Activated CD4-positive, alpha-beta T cell treated with anti-CD3 and anti-CD28 coated beads for 24 hours (primary cell): ENCODE results near the gene ATP8A1.

Experiments used
- DNase-seq, 2 donors: peaks; one replicate each; pipeline ENCODE4 v3.0.0-alpha.2; 2020; ENCODE audit warnings: low read depth in 2 of 2

Gene ATP8A1

GRCh38 chr4:42649870-42650269 is 7.0 kb downstream of the ATP8A1 start:
- DNase-seq, result no peak

GRCh38 chr4:42646999-42647541 is 9.8 kb downstream of the ATP8A1 start:
- no peak for DNase-seq

GRCh38 chr4:42646013-42646784 is 10.7 kb downstream of the ATP8A1 start:
- DNase-seq, result no peak

GRCh38 chr4:42644897-42645296 is 12.0 kb downstream of the ATP8A1 start:
- no peak for DNase-seq

GRCh38 chr4:42643685-42644084 is 13.2 kb downstream of the ATP8A1 start:
- DNase-seq, result no peak

GRCh38 chr4:42642845-42643615 is 13.9 kb downstream of the ATP8A1 start:
- DNase-seq, result no peak

GRCh38 chr4:42642101-42642797 is 14.7 kb downstream of the ATP8A1 start:
- no peak for DNase-seq

- no peak for DNase-seq
These were observed 15.2 kb downstream of the ATP8A1 start for GRCh38 chr4:42641656-42642055.

- DNase-seq, result no peak
These were observed 15.7 kb downstream of the ATP8A1 start for GRCh38 chr4:42641161-42641560.

GRCh38 chr4:42640613-42641012 is 16.3 kb downstream of the ATP8A1 start:
- no peak for DNase-seq

- DNase-seq, result no peak
These were observed 17.9 kb downstream of the ATP8A1 start for GRCh38 chr4:42638993-42639392.

GRCh38 chr4:42638321-42638720 is 18.6 kb downstream of the ATP8A1 start:
- DNase-seq, result no peak

- no peak for DNase-seq
These were observed 19.0 kb downstream of the ATP8A1 start for GRCh38 chr4:42637867-42638266.

GRCh38 chr4:42637104-42637503 is 19.8 kb downstream of the ATP8A1 start:
- no peak for DNase-seq

- no peak for DNase-seq
These were observed 20.3 kb downstream of the ATP8A1 start for GRCh38 chr4:42636645-42636949.

- no peak for DNase-seq
These were observed 23.1 kb downstream of the ATP8A1 start for GRCh38 chr4:42633605-42634388.

GRCh38 chr4:42632653-42633382 is 24.1 kb downstream of the ATP8A1 start:
- DNase-seq, result no peak

GRCh38 chr4:42630908-42631307 is 26.0 kb downstream of the ATP8A1 start:
- DNase-seq, result no peak

GRCh38 chr4:42628740-42629139 is 28.2 kb downstream of the ATP8A1 start:
- no peak for DNase-seq

- DNase-seq, result peak in 1 of 2 donors; percentile 8
These were observed 28.8 kb downstream of the ATP8A1 start for GRCh38 chr4:42627885-42628646.
